RWPE2 (cell line): ENCODE measurements around the gene AGPS.
"Not testable (repeated sequence)": the region's sequence is repeated elsewhere in the genome, so short reads cannot be mapped to it uniquely, and the experiment has no call there.

Source experiments
- ATAC-seq: fragments of 200-7000 bp; cut with Tn5 transposase; 3 replicates; pipeline ENCODE4 v1.9.1; 2021; ENCODE audit warnings: low read depth
- DNase-seq: peaks from one replicate; pipeline ENCODE4 v3.0.0-alpha.2; 2020; ENCODE audit warnings: low spot score
- H3K27ac ChIP-seq: fragments of 450-650 bp; 2 replicates; pipeline ENCODE4 v1.5.1; 2017; ENCODE audit warnings: mild to moderate bottlenecking; ENCODE audit not compliant: poor library complexity, severe bottlenecking
- H3K27me3 ChIP-seq: fragments of 250-450 bp; sonication (Bioruptor Pico); 2 replicates; pipeline ENCODE4 v1.5.1; 2021; ENCODE audit warnings: mild to moderate bottlenecking, moderate library complexity; ENCODE audit not compliant: insufficient read depth, poor library complexity, severe bottlenecking
- H3K36me3 ChIP-seq: fragments of 250-450 bp; sonication (Bioruptor Pico); 2 replicates; pipeline ENCODE4 v1.5.1; 2020; ENCODE audit warnings: low read depth, mild to moderate bottlenecking, moderate library complexity
- H3K4me1 ChIP-seq: fragments of 250-450 bp; sonication (Bioruptor Pico); 2 replicates; pipeline ENCODE4 v1.5.1; 2021; ENCODE audit warnings: mild to moderate bottlenecking, moderate library complexity; ENCODE audit not compliant: insufficient read depth, poor library complexity, severe bottlenecking
- H3K4me3 ChIP-seq: fragments of 250-450 bp; sonication (Bioruptor Pico); 2 replicates; pipeline ENCODE4 v1.5.1; 2021; ENCODE audit warnings: mild to moderate bottlenecking, moderate library complexity; ENCODE audit not compliant: severe bottlenecking
- H3K9me3 ChIP-seq: fragments of 250-450 bp; sonication (Bioruptor Pico); 2 replicates; pipeline ENCODE4 v1.5.1; 2021; ENCODE audit warnings: mild to moderate bottlenecking, moderate library complexity; ENCODE audit not compliant: severe bottlenecking
- TF ChIP-seq, protein P1 (sequence below): fragments of 450-650 bp; IDR thresholded peaks from one replicate; pipeline ENCODE4 v1.5.1; 2017; ENCODE audit warnings: mild to moderate bottlenecking, moderate library complexity; ENCODE audit not compliant: poor library complexity, severe bottlenecking

The AGPS gene

DNA sequence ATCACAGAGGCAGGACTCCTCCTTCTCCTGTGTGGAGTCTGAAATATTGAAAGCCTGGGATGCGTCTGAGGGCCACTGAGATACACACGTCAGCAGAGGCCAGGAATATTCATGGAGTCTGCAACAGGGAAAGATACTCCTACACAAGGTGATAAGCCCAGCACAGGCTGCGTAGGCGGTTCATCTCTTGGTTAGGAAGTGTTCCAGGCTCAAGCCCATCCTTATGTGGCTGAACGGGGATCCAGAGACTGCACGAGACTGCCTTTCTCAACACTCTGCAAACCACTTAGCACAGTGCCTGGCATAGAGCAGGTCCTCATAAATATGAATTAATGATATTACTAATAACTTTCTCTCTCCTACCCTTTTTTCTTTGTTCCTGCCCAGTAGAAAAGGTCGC, 29.2 kb upstream of the AGPS start:
- no peaks in the 10 kb centered on the region for H3K36me3 ChIP-seq
- no peaks in the 10 kb centered on the region for H3K27me3 ChIP-seq
- no peak overlapping the region for H3K27ac ChIP-seq
- no peaks in the 10 kb centered on the region for H3K4me1 ChIP-seq
- H3K4me3 ChIP-seq = no peak overlapping the region
- ATAC-seq (no peak), DNase-seq (no peak)
- no peaks in the 10 kb centered on the region for H3K9me3 ChIP-seq
- TF ChIP-seq, protein P1, sequence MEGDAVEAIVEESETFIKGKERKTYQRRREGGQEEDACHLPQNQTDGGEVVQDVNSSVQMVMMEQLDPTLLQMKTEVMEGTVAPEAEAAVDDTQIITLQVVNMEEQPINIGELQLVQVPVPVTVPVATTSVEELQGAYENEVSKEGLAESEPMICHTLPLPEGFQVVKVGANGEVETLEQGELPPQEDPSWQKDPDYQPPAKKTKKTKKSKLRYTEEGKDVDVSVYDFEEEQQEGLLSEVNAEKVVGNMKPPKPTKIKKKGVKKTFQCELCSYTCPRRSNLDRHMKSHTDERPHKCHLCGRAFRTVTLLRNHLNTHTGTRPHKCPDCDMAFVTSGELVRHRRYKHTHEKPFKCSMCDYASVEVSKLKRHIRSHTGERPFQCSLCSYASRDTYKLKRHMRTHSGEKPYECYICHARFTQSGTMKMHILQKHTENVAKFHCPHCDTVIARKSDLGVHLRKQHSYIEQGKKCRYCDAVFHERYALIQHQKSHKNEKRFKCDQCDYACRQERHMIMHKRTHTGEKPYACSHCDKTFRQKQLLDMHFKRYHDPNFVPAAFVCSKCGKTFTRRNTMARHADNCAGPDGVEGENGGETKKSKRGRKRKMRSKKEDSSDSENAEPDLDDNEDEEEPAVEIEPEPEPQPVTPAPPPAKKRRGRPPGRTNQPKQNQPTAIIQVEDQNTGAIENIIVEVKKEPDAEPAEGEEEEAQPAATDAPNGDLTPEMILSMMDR = no peak

GRCh38 chr2:177365764-177366163, 26.8 kb upstream of the AGPS start:
- not testable (repeated sequence) for DNase-seq, H3K9me3 ChIP-seq, H3K4me3 ChIP-seq, ATAC-seq, H3K27ac ChIP-seq, H3K27me3 ChIP-seq, H3K4me1 ChIP-seq, H3K36me3 ChIP-seq

GRCh38 chr2:177368023-177368422, 24.6 kb upstream of the AGPS start:
- H3K27ac ChIP-seq, H3K4me1 ChIP-seq, H3K9me3 ChIP-seq, ATAC-seq, DNase-seq, H3K36me3 ChIP-seq, H3K27me3 ChIP-seq, H3K4me3 ChIP-seq: not testable (repeated sequence)

DNA sequence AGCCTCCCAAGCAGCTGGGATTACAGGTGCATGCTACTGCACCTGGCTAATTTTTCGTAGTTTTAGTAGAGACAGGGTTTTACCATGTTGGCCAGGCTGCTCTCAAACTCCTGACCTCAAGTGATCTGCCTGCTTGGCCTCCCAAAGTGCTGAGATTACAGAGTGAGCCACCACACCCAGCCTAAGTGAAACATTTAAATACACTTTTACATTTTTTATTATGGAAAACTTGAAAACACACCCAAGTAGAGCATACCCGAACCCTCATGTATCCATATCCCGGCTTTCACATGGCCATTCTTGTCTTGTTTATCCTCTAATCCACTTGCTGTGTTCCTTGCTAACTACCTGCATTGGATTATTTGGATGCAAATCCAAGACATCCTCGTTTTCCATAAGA, 13.2 kb upstream of the AGPS start:
- no peaks in the 10 kb centered on the region for H3K4me1 ChIP-seq
- no peak for ATAC-seq
- peaks cover 2% of the 10 kb centered on the region for H3K9me3 ChIP-seq
- H3K27me3 ChIP-seq = no peaks in the 10 kb centered on the region
- H3K4me3 ChIP-seq = no peak overlapping the region
- TF ChIP-seq, protein P1 = no peak
- H3K36me3 ChIP-seq = peaks cover 9% of the 10 kb centered on the region; the same call in 1 of the 2 replicates
- DNase-seq = no peak
- no peak overlapping the region for H3K27ac ChIP-seq

DNA sequence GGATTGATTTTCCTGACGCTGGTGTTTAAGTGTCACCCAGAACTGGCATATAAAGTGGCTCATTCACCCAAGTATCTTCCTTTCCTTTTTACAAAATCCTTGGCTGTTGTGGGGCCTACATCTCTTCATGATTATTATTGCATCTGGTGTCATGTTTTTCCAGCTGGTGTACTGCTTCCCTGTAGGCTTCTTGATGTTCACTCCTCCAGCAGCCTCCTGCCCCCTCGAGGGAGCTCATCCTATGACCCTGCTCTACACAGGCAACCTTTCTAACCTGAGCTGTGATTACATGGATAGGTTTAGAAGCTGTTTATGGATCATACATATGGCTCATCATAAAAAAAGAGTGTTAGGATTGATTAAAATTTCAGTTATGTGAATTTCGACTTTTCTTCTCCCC, 12.4 kb upstream of the AGPS start:
- H3K27me3 ChIP-seq = no peaks in the 10 kb centered on the region
- peaks cover 9% of the 10 kb centered on the region; the same call in 1 of the 2 replicates for H3K36me3 ChIP-seq
- TF ChIP-seq, protein P1 = no peak
- no peak overlapping the region for H3K27ac ChIP-seq
- ATAC-seq (no peak), DNase-seq (no peak)
- no peaks in the 10 kb centered on the region for H3K4me1 ChIP-seq
- no peak overlapping the region for H3K4me3 ChIP-seq
- no peaks in the 10 kb centered on the region for H3K9me3 ChIP-seq

GRCh38 chr2:177383935-177384334, 8.6 kb upstream of the AGPS start:
- TF ChIP-seq, protein P1 = no peak
- no peak overlapping the region for H3K27ac ChIP-seq
- H3K36me3 ChIP-seq = peaks cover 9% of the 10 kb centered on the region; the same call in 1 of the 2 replicates
- H3K9me3 ChIP-seq = no peaks in the 10 kb centered on the region
- H3K27me3 ChIP-seq = no peaks in the 10 kb centered on the region
- DNase-seq (no peak), ATAC-seq (no peak)
- H3K4me1 ChIP-seq = no peaks in the 10 kb centered on the region
- H3K4me3 ChIP-seq = no peak overlapping the region
